Right lung (tissue), 5 donors: Measurements from ENCODE around the gene STX4. TPM values are rescaled to one million over a fixed set of nuclear protein-coding genes. Genes with fewer than 3 reads are reported as not detected.
"Not testable (repeated sequence)": the region's sequence is repeated elsewhere in the genome, so short reads cannot be mapped to it uniquely, and the experiment has no call there.

Source experiments
- DNase-seq, 2 donors: peaks; one replicate each; pipeline ENCODE4 v3.0.0-alpha.2; 2013
- polyA plus RNA-seq, 5 donors: library from polyadenylated mRNA; unstranded; fragments of 120-200 nt; gene quantifications; one replicate each; pipeline versions ENCODE4 v1.2.1 to v1.2.3, GENCODE V29; 2013; ENCODE audit warnings: inconsistent platforms in 1 of 5, low replicate concordance in 1 of 5; ENCODE audit not compliant: insufficient read length in 5 of 5, insufficient read depth in 1 of 5

Gene STX4
- polyA plus RNA-seq, 5 donors = 33.7 to 48.4 (median 40.5) TPM

DNA sequence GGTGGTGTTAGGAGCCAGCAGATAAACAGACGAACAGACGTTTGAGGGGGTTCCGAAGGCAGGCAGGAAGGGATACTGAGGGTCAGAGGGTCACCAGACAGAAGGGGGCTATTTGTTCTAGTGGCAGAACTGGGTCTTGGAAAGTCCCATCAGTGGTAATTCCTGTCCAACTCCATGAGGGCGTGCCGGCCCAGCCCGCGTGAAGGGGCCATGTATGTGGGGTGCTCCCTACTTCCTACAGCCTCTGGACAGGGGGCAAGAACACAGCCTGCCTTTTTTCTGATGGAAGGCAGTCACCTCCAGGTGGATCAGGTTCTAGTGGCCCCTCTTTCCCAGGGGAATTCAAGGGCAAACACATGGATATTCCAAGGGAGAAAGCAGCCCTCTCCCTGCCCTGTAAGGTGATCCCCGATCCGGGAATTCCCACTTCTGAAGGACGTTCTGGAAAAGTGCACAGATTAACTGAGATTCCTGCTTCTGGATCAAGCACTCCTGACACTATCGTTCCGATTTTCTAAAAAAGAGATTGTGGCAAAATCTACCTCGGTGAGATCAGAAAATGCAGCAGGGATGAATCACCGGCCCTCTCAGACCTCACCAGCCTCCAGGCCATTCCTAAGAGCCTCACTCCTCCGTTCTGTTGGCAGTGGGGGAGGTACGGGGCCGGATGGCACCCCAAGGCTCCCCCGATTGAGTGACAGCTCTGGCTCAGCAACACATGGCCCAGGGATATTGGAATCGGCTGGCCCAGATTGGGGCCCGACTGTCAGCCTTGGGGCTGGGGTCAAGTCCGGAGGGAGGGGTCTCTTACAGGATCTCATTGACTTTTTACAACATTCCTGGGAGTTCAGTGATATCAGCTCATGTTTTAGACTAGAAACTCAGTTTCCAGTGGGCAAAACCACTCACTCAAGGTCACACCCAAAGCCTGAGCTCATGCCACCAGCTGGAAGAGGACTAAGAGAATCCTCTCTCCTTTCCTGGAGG lies 35.3 kb upstream of the STX4 start:
- DNase-seq = no peak

DNA sequence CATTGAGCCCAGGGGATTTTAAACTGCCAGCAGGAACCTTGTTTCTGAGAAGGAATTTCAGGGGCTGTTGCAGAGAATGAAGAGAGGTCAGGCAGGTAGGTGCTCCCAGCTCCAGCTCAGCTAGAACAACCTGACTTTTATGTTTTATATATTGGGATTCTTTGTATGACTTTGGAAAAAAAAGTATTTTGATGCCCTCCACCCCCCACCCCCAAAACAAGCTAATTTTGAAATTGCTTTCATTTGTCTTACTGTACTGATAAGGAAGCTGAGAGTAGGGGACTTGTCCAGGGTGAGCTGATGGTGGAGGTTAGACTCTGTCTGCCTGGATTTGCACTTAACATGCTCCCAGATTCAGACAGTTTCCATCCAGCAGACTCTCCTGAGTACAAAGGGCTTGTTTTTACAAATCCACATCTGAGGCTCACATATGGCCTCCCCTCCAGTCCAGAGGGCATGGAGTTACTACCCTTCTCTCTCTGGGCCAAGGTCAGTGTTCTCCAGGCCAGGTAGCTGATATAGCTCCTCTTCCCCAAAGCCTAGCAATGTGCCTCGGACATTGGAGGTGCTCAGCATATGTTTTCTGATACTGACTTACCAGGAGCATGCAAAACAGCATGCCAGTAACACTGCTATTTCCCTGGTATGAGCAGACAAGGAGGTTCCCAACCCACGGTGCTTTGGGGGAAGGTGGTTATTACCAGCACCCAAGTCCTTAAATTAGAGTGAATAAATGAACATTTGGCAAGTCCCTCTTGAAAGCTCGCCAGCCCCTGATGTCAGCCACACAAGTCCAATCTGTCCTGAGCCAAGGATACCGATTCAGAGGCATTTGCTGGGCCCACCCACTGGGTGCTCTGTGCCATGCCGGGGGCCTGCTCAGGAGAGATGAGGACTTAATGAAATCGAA lies 34.3 kb upstream of the STX4 start:
- no peak for DNase-seq

DNA sequence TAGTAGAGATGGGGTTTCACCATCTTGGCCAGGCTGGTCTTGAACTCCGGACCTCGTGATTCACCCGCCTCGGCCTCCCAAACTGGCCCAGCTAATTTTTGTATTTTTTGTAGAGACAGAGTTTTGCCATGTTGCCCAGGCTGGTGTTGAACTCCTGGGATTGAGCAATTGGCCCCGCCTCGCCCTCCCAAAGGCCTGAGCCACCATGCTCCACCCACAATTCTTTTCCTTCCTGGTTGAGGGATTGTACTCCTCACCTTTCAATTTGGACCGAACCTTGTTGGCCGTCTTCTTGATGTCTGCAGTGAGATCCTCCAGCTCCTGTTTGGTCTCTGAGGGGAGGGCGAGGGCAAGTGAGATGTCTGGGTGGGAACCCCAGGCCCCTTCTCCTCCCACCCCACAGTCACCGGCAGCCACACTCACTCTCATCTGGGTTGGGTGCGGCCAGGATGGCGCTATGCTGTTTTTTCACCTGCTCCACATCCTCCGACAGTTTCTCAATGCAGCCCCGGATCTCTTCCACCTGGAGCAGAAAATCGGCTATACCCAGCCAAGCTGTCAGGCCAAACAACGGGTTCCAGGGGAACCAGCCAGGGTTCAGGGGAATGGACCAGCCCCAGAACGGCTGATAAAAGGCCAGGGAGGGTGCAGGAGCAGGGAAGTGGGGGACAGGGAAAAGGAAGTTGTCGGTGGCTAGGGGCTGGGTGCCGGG lies 32.5 kb upstream of the STX4 start:
- no peak for DNase-seq

DNA sequence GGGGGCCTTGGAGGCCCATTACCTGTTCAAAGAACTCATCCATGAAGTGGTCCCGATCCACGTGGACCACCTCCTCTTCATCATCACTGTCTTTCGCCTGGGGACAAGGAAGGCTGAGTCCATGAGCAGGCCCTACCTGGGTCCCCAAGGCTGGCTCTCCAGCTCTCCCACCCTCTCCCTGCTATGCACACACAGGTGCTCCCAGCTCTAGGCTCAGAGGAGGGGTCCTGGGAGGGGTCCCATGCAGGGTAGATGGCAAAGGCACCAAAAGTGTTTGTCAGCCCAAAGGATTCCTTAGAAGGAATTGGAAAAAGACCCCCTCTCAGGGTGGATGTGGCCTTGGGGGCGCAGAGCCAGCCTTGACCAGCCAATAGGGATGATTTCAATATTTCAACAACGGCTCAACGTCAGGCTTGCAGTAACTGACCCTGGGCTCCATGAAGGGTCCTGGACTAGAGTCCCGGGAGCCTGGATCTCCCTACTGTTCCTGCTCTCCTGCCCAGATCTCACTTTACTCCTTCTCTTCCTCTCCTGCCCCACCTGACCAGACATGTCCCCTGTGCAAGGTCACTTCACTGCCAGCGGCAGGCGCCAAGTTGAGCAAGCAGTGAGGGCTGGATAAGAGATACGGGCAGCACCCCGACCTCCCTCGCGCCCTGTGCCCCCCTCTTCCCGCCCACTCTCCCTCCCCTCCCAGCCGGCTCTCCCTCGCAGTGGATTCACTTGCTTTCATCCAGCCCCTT lies 31.7 kb upstream of the STX4 start:
- no peak for DNase-seq

DNA sequence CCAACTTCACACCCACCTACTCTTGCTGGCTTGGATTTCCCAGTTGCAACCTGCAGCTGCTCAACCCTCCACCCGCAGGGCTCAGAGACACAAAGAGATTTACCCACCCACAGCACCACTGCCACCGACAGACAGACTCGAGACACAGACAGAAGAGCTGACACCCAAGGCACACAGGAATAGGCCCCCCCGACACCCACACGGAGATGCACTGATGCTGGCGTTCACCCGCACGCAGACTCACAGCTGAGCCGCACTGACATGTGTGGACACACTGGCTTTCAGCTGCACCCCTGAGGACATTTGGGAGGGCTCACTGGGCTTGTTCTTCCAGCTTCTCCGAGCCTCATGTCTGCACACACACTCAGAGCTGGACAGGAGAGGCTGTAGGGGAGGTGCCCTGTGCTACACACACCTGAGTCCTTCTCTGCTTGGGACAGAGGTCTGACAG lies 31.1 kb upstream of the STX4 start:
- no peak for DNase-seq

DNA sequence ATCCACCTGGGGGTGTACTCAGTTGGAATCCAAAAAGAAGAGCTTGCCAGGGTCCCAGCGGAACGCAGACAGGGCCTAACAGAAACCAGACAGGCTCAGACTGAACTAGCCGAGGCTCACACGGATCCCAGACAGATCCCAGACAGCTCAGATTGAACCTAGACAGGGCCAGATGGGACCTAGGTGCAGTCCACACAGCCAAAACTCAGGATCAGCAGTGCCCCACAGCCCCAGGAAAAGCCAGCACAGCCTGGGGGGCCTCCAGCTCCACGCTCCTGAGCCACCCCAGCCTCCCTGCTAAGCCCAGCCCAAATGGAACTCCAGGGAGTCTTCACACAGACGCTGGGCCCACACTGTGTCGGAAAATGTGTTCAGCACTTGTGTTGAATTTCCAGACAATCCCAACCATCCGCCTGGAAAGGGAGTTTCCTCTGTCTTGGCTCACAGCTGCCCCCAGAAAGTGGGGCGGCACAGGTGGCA lies 30.5 kb upstream of the STX4 start:
- no peak for DNase-seq

DNA sequence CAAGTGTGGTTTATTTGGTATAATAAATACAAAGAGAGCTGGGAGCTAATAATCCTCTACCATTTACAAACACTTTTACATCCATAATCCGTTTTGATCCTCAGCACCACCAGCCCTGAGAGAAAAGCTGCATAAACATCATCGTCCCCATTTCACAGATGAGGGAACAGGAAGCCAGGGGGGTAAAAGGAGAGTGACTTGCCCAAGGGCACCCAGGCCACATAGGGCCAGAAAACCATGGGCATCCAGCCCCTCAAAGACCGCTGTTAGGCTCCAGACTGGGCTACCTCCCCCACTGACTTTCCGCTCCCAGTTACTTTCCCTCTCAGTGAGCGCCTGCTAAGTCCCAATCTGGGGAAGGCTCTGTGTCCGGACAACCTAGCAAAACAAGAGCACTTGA lies 29.6 kb upstream of the STX4 start:
- DNase-seq = no peak

DNA sequence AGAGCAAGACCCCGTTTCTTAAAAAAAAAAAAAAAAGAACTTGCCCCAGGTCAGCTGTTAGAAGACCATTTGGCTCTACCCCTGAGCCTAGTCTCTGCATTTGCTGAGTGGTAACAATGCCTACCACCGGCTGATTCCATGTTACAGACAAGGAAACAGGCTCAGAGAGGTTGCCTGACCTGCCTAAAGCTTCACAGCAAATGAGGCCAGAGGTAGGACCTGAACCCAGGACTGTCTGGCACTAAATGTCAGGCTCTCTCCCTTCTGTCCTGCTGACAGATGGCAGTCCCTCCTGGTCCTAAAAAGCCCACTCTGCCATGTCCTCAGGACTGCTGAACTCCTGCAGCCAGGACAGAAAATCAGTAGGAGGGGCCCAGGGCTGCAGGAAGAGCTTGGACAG lies 28.7 kb upstream of the STX4 start:
- DNase-seq = no peak

DNA sequence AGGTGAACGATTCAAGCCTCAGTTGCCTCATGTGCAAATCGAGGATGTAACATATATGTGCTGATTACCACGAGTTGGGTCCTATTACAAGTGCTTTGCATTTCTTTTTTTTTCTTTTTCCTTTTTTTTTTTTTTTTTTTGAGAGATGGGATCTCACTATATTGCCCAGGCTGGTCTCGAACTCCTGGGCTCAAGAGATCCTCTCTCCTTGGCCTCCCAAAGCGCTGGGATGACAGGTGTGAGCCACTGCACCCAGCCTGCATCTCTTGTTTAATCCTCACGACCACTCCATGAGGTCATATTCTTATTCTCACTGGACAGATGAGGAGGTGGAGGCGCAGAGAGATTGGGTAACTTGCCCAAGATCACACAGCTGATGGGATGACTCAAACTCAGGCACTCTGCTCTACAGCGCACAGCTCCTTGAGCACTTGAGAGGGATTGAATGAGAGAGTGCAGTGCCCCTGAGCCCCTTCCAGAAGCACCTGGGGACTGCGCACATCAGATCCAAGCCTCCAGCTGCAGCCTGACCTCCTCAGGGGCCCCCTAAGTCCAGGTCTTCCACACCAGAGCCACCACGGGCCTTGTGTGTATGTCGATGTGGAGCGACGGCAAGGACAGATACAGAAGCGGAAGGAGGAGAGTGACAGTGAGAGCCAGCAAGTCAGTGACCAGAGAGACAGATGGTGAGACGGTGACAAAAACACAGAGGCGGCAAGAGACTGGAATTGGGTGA lies 27.8 kb upstream of the STX4 start:
- DNase-seq = no peak

DNA sequence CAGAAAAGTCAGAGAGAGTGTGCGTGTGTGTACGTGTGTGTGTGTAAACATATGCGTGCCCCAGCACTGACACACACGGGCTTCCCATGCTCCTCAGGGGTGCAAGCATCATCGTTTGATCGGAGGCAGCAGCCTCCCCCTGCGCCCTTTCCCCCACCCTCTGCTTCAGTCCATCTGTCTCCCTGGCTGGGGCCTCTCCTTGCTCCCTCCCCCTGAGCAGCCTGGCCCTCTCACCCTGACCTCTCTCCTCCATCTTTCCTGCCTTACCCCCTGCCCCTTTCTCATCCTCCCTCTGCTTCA lies 27.3 kb upstream of the STX4 start:
- DNase-seq = no peak

DNA sequence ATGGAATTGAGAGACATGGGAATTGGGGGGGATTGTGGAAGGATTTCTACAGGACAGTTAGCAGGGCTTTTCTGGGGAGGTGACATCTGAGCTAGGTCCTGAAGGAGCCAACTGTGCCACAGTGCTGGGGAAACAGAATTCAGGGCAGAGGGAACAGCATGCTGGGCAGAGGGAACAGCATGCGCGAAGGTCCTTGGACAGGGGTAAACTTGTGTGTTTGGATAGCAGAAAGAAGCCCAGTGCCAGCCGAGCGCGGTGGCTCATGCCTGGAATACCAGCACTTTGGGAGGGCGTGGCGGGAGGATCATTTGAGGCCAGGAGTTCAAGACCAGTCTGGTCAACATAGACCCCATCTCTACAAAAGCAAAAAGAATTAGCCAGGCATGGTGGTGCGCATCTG lies 26.8 kb upstream of the STX4 start:
- DNase-seq = no peak

DNA sequence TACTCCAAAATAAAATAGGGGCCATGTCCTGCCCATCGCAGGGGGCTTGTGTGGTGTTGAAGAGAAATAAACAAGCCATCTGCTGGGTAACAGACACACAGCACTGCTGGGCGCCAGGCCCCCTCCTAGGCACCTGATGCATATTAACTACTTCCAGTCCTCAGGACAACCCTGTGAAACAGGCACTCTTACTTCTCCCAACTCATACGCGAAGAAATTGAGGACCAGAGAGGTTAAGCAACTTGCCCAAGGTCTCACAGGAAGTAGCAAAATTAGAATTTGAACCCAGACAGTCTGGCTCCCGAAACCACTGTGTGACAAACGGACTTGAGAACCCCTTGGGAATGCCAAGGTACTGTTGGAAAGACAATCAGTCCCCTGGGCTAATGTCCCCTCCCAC lies 25.7 kb upstream of the STX4 start:
- no peak for DNase-seq

DNA sequence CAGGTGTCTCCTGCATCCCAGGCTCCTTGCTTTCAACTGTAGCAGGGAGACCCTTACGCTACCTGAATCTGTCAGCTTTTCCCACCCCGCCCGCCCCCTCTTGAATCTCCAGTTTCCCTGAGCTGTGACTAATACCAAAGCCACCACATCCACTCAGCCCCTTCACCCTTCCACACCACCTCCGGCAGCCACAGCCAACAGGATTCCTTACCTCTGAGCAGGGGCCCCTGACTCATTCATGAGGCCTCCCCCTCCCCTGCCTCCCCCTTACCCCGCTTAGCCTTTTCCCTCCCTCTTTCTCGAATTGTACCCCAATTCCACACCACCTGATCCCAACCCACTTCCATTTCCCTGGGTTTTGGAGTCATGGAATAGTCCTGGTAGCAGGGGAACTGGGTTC lies 25.2 kb upstream of the STX4 start:
- DNase-seq = no peak

DNA sequence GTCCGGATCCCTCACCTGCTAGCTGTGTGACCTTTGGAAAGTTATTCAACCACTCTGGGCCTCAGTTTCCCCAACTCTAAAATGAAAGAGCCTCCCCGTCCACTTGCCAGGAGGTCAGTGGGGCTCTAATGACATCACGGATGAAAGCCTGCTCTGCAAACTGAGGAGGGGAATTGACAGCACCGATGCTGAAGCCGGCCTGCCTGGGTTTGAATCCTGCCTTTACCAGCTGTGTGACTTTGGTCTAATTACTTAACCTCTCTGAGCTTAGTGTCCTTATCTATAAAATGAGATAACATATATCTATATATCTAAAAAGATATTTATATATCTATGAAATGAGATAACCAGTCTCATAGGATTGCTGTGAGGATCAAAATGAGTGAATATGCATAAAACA lies 24.8 kb upstream of the STX4 start:
- no peak for DNase-seq

DNA sequence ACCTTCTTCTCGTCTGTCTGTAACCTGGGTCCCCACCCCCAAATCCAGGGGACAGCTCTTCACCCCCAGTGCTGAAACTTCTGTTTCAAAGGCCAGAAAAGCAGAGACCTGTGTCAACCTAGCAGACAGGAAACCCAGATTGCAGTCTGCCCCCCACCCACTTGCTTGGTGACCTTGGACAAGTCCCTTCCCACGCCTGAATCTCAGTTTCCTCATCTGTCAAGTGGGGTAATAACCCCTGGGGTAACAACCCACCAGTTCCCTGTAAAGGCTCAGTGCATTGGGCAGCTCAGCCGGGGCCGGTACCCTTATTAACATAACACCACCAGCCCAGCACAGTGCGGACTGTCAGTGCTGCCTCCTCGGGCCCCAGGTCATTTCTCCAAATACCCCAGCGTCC lies 24.2 kb upstream of the STX4 start:
- DNase-seq = no peak

DNA sequence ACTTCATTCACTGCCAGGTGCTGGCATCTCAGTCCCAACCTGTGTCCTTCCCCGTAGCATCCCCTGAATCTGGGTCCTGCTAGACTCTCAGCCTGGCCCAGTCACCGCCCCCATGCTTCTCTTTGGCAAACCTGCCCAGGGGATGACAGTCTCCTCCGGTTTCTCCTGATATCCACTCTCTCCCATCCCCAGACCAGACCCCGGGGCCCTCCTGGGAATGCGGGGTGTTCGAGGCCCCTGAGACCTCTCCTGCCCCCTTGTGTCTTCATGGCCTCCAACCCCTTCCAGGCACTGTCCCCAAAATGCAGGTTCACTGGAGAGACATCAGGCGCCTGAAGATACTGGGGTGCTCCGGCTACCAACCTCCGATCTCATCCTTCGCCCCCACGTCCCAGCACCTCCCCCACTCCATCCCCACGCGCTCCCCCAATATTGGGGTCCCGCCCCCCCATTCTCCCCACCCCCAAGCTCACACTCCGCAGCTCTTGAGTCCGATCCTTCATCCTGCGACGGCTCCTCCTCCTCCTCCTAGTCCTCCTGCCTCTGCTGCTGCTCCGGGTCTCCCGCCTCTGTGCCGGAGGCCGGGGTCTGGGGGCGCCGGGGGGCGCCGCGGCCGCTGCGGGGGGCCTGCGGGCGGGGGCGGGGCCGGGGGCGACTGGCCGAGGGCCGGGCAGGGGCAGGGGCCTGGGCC lies 23.3 kb upstream of the STX4 start:
- no peak for DNase-seq

DNA sequence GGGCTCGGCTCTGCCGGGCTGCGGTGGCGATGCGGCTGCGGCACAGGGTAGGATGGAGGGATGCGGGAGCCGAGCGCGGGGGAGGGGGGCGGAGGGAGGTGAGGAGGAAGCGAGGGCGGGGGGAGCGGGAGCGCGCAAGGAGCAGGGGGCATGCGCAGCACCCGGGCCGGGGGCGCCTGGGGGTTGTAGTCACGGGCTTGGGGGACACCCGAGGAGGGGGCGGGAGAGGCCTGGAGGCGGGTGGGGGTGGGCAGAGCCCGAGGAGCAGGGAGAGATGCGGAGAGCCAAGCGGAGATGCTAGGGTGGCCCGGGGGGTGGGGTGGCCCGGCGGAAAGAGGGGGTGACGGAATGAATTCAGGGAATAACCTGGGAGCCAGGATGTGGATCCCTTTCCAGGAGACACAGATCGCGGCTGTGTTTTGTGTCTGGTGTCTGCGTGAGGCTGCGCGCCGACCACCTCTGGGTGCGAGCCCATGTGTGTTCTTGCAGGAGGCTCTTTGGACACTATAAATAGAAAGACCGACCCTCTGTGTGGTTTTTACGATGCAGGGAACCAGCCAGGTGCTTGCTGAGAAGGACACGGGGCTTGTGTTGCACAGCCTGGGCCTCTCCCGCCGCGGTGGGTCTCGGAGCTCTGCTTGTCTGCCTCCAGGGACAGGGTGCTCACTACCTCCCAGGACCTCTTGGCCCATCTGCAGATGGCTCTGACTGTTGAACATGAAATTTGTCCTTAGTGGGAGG lies 22.6 kb upstream of the STX4 start, which contains the start of gene STX1B:
STX1B (minus strand) TSS at position 54 of the 741 bp plus-strand sequence. CDS start 242 bp downstream, outside the sequence.
- DNase-seq = no peak

DNA sequence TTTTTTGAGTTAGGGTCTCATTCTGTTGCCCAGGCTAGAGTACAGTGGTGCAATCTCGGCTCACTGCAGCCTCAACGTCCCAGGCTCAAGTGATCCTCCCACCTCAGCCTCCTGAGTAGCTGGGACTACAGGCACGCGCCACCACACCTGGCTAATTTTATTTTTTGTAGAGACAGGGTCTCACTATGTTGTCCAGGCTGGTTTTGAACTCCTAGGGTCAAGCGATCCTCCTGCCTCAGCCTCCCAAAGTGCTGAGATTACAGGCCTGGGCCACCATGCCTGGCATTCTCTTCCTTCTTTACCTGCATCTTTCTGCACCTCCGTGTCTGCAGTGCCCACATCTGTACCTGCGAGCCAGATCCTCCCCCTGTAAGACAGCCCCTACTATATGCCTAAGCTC lies 21.5 kb upstream of the STX4 start:
- not testable (repeated sequence) for DNase-seq

DNA sequence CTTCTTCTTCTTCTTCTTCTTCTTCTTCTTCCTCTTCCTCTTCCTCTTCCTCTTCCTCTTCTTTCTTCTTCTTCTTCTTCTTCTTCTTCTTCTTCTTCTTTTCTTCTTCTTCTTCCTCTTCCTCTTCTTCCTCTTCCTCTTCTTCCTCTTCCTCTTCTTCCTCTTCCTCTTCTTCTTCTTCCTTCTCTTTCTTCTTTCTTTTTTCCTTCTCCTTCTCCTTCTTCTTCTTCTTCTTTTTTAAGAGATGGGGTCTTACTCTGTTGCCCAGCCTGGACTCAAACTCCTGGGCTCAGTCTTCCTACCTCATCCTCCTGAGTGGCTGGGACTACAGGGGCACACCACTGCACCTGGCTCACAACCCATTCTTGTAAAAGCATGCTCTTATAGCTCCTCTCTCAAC lies 20.1 kb upstream of the STX4 start:
- DNase-seq = not testable (repeated sequence)
